Ovary (tissue), 9 donors: ENCODE results near the gene POU6F2. TPM values are rescaled to one million over a fixed set of nuclear protein-coding genes. Genes with fewer than 3 reads are reported as not detected.

Experiments used
- DNase-seq, 5 donors: peaks; one replicate each; pipeline ENCODE4 v3.0.0-alpha.2; 2019 to 2020
- H3K27ac ChIP-seq, 2 donors: fragments of 200-600 bp; one replicate each; pipeline versions ENCODE4 v1.5.1 to v1.8.0; 2019 to 2022
- H3K27me3 ChIP-seq: fragments of 200-600 bp; one replicate; pipeline ENCODE4 v1.8.0; 2022
- H3K36me3 ChIP-seq: fragments of 200-600 bp; sonication (generic); one replicate; pipeline ENCODE4 v1.5.1; 2019
- H3K4me1 ChIP-seq: one replicate; pipeline ENCODE4 v1.8.1; 2013; ENCODE audit warnings: mild to moderate bottlenecking, moderate library complexity; ENCODE audit not compliant: insufficient read depth
- H3K4me3 ChIP-seq: fragments of 200-600 bp; sonication (generic); one replicate; pipeline ENCODE4 v1.5.1; 2017
- H3K9me3 ChIP-seq, 2 donors: fragments of 200-600 bp in 1 of 2; sonication (generic) in 1 of 2; one replicate each; pipeline versions ENCODE4 v1.5.1 to v1.8.1; 2013 to 2019; ENCODE audit warnings: mild to moderate bottlenecking in 1 of 2, moderate library complexity in 1 of 2
- CTCF ChIP-seq, 3 donors: fragments of 450-650 bp in 2 of 3; fragments of 200-600 bp in 1 of 3; IDR thresholded peaks; one replicate each; pipeline versions ENCODE4 v1.5.1 to v1.8.0; 2016 to 2022; ENCODE audit warnings: antibody characterized with exemption in 3 of 3, mild to moderate bottlenecking in 1 of 3
- EP300 ChIP-seq: sonication (generic); formaldehyde crosslinking; IDR thresholded peaks from one replicate; pipeline ENCODE4 v1.6.1; 2017; ENCODE audit warnings: antibody characterized with exemption
- POLR2A ChIP-seq: fragments of 450-650 bp; IDR thresholded peaks from one replicate; pipeline ENCODE4 v1.6.1; 2017; ENCODE audit warnings: antibody characterized with exemption, mild to moderate bottlenecking, moderate library complexity
- WGBS, 3 donors: extraction: QIAGEN DNeasy Blood & Tissue Kit in 1 of 3; methylation state at CpG; one replicate each; pipeline versions ENCODE4 v1.1.5 to v1.1.7; 2013 to 2017; 5-methylcytosine and 5-hydroxymethylcytosine counted together
- intact Hi-C, 4 donors: fragments of 100-400 bp; cut with DNase I; formaldehyde crosslinking; loops; one replicate each; pipeline versions ENCODE4 v1.11.0 to v1.15.1; 2022 to 2023
- polyA plus RNA-seq, 2 donors: library from polyadenylated mRNA; stranded (reverse); fragments of 200-250 nt in 1 of 2; fragments of 350-450 nt in 1 of 2; fragmentation: Illumina TruSeq in 1 of 2; extraction: RNeasy Lipid Tissue Mini Kit (QIAGEN cat#74804) in 1 of 2; gene quantifications; one replicate each; pipeline ENCODE4 v1.2.3, GENCODE V29; 2013 to 2014
- total RNA-seq, 7 donors: library from RNA; depleted of rRNA in 2 of 7; stranded (reverse); fragments of >200 nt in 2 of 7; fragmentation: NEBNext Ultra II Directional in 3 of 7; extraction: Animal tissue kit (Norgen Biotek cat#: 25700) in 3 of 7; gene quantifications; one replicate each; pipeline versions ENCODE4 v1.1.0 to v1.2.4, GENCODE V29; 2016 to 2023
- donor health status: DM: no; HTN: no; CAD: no; lungs with moderate emphysema.
- donor health status: DM: no; HTN: no; CAD: no.
- donor health status: Bipolar disorder and iron deficiency.
- donor health status: DM: yes; HTN: yes; CAD: no.
- donor health status: DM: no; HTN: no; CAD: no.
- donor health status: DM: yes; HTN: yes; CAD: no.

The POU6F2 gene
- total and polyA plus RNA-seq, 9 donors = 0.17 to 2.0 (median 0.61) TPM

DNA sequence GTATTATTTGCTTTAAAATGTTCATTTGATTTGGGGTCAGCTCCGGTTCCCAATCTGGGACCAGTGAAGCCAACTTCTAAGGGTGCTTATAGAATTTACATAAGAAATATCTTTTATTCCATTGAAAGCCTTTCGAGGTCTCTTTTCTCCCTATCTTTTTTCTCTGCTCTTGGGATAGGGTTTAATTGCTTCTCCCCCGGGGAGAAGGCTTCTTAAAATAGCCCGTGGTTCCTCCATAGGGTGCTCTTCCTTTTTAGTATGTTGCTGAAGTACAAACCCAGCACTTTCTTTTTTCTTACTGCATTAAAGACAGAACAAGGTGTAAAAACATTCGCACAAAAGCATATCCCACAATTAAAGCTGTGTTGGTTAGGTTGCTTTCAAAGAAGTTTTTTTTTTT lies 107.5 kb downstream of the POU6F2 start:
- TF ChIP-seq CTCF (IDR thresholded peaks at IDR 0.05) = no peak
- no peak for TF ChIP-seq EP300
- no peak for TF ChIP-seq POLR2A
- DNase-seq = no peak
- H3K9me3 ChIP-seq = no peaks in the 10 kb centered on the region
- intact Hi-C loops = no loop called here
- no peaks in the 10 kb centered on the region for H3K4me1 ChIP-seq
- H3K27me3 ChIP-seq = no peaks in the 10 kb centered on the region
- WGBS, 3 donors = 25 to 34% (median 26%) methylated on average over 5 of the region's 5 CpGs
- H3K36me3 ChIP-seq = no peaks in the 10 kb centered on the region
- H3K4me3 ChIP-seq = no peak overlapping the region
- H3K27ac ChIP-seq = no peak overlapping the region

GRCh38 chr7:39085590-39086049 lies 107.9 kb downstream of the POU6F2 start:
- 6 to 12% (median 9%) methylated on average over 11 of the region's 11 CpGs for WGBS, 3 donors
- TF ChIP-seq CTCF (IDR thresholded peaks at IDR 0.05) (no peak), EP300 (no peak), POLR2A (no peak)
- Histone ChIP-seq H3K4me1 (no peaks in the 10 kb centered on the region), H3K27ac (no peak overlapping the region), H3K4me3 (no peak overlapping the region), H3K9me3 (no peaks in the 10 kb centered on the region), H3K36me3 (no peaks in the 10 kb centered on the region), H3K27me3 (no peaks in the 10 kb centered on the region)
- intact Hi-C loops = no loop called here
- no peak for DNase-seq

- Histone ChIP-seq H3K36me3 (no peaks in the 10 kb centered on the region), H3K4me3 (no peak overlapping the region), H3K4me1 (no peaks in the 10 kb centered on the region), H3K27ac (no peak overlapping the region), H3K9me3 (no peaks in the 10 kb centered on the region), H3K27me3 (no peaks in the 10 kb centered on the region)
- TF ChIP-seq POLR2A (no peak), CTCF (IDR thresholded peaks at IDR 0.05) (no peak), EP300 (no peak)
- WGBS, 3 donors = 88 to 92% (median 90%) methylated on average over 10 of the region's 10 CpGs
- intact Hi-C loops = no loop called here
- DNase-seq = no peak
Measured at GRCh38 chr7:39086638-39087360, 109.1 kb downstream of the POU6F2 start.

DNA sequence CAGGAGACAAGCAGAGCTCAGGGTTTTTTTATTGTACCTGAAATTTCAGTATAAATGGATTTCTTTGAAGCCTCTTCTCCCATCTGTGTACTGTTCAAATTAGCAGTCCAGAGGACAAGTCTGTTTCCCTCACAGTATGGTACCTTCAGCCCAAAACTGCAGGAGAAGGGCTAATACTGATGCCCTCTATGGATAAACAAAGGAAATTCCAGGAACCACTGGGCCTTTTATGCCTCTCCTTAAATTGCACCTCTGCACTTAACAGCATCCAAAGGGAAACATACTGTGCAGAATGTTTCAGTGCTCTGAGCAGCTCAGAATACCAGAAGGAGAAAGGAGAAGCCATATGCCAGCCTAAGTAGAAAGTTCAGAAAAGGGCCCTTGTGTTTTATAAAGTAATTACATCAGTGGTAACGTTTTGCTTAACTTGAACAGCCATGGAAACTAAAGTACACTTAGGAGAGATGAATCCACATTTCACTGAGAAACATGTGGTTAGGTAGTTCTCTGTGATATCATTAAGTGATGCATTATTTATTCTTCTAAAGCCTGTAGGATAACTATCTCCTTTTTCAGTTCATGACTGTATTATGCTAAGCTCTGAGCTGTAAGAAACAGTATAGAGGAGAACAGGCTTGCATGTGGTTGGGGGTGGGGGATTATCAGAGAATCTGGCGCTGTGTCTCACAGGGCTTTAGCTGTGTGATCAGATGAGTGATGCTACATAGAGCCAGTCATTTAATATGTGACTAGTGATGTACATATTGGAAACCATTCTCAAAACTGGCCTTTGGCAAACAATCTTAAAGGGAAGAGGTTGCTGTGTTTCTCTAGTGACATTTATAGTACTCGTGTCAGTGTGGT lies 111.3 kb downstream of the POU6F2 start:
- WGBS, 3 donors = 79 to 80% (median 80%) methylated on average over 3 of the region's 3 CpGs
- intact Hi-C loops = no loop called here
- no peak for TF ChIP-seq POLR2A
- no peak for TF ChIP-seq CTCF (IDR thresholded peaks at IDR 0.05)
- no peak for TF ChIP-seq EP300

More for the DNA sequence above, 111.3 kb downstream of the POU6F2 start:
- Histone ChIP-seq H3K4me3 (no peak overlapping the region), H3K27ac (no peak overlapping the region), H3K36me3 (no peaks in the 10 kb centered on the region), H3K27me3 (no peaks in the 10 kb centered on the region), H3K4me1 (no peaks in the 10 kb centered on the region), H3K9me3 (no peaks in the 10 kb centered on the region)
- no peak for DNase-seq
